Transverse colon (tissue), 4 donors: ENCODE measurements around the gene SART3.

Source experiments
- EP300 ChIP-seq: sonication (generic); formaldehyde crosslinking; IDR thresholded peaks from one replicate; pipeline ENCODE4 v1.6.1; 2017; ENCODE audit warnings: antibody characterized with exemption, low read depth
- POLR2A ChIP-seq: fragments of 450-650 bp; IDR thresholded peaks from one replicate; pipeline ENCODE4 v1.6.1; 2016; ENCODE audit warnings: antibody characterized with exemption, mild to moderate bottlenecking, moderate library complexity
- POLR2AphosphoS5 ChIP-seq, 3 donors: sonication (generic); formaldehyde crosslinking; IDR thresholded peaks; one replicate each; pipeline ENCODE4 v1.6.1; 2016; ENCODE audit warnings: antibody characterized with exemption in 3 of 3
- TF ChIP-seq, protein P1 (sequence below), 5 experiments: fragments of 200-600 bp in 3 of 5; fragments of 450-650 bp in 2 of 5; sonication (generic) in 3 of 5; IDR thresholded peaks; 1 replicate in 2 of 5; 2 replicates in 3 of 5; pipeline ENCODE4 v1.5.1; 2016 to 2017; ENCODE audit warnings: antibody characterized with exemption in 5 of 5, inconsistent platforms in 3 of 5, mild to moderate bottlenecking in 2 of 5, moderate library complexity in 1 of 5

DNA sequence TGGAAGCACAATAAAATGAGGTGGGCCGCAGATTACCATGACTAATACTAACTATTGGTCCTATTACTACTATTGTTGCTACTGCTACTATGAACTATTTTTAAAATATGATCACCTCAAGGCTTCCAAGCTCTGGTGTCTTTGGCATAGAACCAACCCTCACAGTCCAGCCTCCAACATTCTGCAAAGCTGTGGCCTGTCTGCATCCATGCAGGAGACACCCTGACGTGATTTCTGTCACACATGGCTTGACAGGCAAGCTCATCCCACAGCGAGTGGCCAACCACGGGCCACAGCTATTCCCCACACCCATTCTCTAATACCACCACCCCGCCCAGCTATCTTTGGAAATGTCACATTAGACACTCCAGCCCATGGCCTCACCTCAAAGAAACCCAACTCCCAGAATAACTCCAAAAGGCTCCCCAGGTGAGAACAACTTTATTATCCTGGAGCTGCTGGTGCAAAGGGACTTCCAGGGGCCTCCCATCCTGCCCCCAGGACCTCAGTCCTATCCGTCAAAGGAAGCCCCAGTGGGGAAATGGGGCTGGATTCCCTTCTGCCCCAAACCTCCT lies 15.8 kb upstream of the SART3 start:
- TF ChIP-seq, protein P1, sequence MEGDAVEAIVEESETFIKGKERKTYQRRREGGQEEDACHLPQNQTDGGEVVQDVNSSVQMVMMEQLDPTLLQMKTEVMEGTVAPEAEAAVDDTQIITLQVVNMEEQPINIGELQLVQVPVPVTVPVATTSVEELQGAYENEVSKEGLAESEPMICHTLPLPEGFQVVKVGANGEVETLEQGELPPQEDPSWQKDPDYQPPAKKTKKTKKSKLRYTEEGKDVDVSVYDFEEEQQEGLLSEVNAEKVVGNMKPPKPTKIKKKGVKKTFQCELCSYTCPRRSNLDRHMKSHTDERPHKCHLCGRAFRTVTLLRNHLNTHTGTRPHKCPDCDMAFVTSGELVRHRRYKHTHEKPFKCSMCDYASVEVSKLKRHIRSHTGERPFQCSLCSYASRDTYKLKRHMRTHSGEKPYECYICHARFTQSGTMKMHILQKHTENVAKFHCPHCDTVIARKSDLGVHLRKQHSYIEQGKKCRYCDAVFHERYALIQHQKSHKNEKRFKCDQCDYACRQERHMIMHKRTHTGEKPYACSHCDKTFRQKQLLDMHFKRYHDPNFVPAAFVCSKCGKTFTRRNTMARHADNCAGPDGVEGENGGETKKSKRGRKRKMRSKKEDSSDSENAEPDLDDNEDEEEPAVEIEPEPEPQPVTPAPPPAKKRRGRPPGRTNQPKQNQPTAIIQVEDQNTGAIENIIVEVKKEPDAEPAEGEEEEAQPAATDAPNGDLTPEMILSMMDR (IDR thresholded peaks at IDR 0.05), result no peak
- no peak for TF ChIP-seq POLR2A
- TF ChIP-seq EP300, result no peak
- TF ChIP-seq POLR2AphosphoS5 (IDR thresholded peaks at IDR 0.05), result no peak
